ENCODE results near the gene AREL1. TPM values are rescaled to one million over a fixed set of nuclear protein-coding genes. Genes with fewer than 3 reads are reported as not detected.

The AREL1 gene
- total and polyA plus RNA-seq, 2 of the 8 experiments (the other 6 are each of a cell fraction or from before 2014, with no cell fraction given), result 31.4 to 49.1 TPM

DNA sequence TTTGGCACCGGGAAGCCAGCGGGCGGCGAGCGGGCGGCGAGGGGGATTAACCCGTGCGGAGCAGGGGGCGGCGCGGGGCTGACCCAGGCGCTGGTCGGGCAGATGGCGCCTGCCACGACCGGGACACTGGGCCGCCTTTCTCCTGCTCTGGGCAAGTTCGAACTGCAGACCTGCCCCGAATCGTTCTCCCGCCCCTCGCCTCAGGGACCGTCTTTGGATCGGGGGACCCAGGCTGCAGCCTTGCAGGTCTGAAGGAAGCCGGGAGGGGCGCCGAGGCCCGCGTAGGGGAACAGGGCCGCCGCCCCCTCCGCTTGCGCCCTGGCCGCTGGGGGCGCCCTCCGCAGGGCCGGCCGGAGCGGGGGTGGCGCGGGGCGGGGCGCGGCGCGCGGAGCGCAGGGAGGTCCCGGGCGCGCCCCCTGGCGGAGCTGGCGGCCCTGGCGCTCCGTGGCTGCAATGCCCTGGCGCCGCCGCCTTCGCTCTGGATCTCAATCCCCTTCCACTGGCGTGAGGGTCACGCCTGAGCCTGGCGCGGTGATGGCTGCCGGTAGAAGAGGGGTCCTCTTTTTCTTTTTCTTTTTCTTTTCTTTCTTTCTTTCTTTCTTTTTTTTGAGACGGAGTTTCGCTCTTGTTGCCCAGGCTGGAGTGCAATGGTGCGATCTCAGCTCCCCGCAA lies 100.4 kb downstream of the AREL1 start (continued):
- TF ChIP-seq EP300 (IDR thresholded peaks at IDR 0.05; ENCODE audit: borderline replicate concordance in 1 of 2, low read depth in 2 of 2, low read length in 2 of 2) (no peak; a peak in 1 of 3 replicates), SP4 (IDR thresholded peaks at IDR 0.05; ENCODE audit: low read length) (no peak), TAF7 (optimal IDR thresholded peaks at IDR 0.05; ENCODE audit: borderline replicate concordance, low read depth, low read length) (peak; percentile 95), POLR2AphosphoS5 (IDR thresholded peaks at IDR 0.05; ENCODE audit: low read depth, low read length) (no peak), YY1 (IDR thresholded peaks at IDR 0.05; ENCODE audit: low read depth, low read length) (0 out of 2 replicates have a peak, but pooled peaks have one; percentile 0), BRCA1 (IDR thresholded peaks at IDR 0.05; ENCODE audit: low read depth, low read length) (no peak), CHD2 (IDR thresholded peaks at IDR 0.05; ENCODE audit: low read length) (no peak), CREB1 (IDR thresholded peaks at IDR 0.05) (no peak), BCL11A (IDR thresholded peaks at IDR 0.05; ENCODE audit: low read depth in 2 of 2, low read length in 2 of 2) (no peak), PHF8 (conservative IDR thresholded peaks at IDR 0.05; ENCODE audit: low read depth, low read length) (peak; percentile 33; the same call in 1 of the 2 replicates), NRF1 (IDR thresholded peaks at IDR 0.05; ENCODE audit: low read depth, low read length) (no peak), CHD1 (IDR thresholded peaks at IDR 0.05; ENCODE audit: low read depth, low read length) (no peak), TAF1 (IDR thresholded peaks at IDR 0.05; ENCODE audit: low read depth, low read length) (peak; percentile 54; the same call in 1 of the 2 replicates), FOSL1 (IDR thresholded peaks at IDR 0.05; ENCODE audit: insufficient read depth, low read depth, low read length) (0 out of 2 replicates have a peak, but pooled peaks have one; percentile 50), RNF2 (IDR thresholded peaks at IDR 0.05; ENCODE audit: borderline replicate concordance, low read depth, low read length, missing control alignments, poor library complexity, severe bottlenecking) (no peak), RXRA (IDR thresholded peaks at IDR 0.05; ENCODE audit: insufficient read depth, low read depth, low read length) (no peak), NANOG (IDR thresholded peaks at IDR 0.05; ENCODE audit: insufficient read depth, low read depth, low read length, poor library complexity, severe bottlenecking) (peak; percentile 1), POU5F1 (IDR thresholded peaks at IDR 0.05; ENCODE audit: low read depth, low read length) (no peak), KDM4A (IDR thresholded peaks at IDR 0.05; ENCODE audit: low read depth, low read length, severe bottlenecking) (no peak), SRF (IDR thresholded peaks at IDR 0.05; ENCODE audit: low read depth, low read length) (0 out of 2 replicates have a peak, but pooled peaks have one; percentile 24), GTF2F1 (IDR thresholded peaks at IDR 0.05; ENCODE audit: borderline replicate concordance, low read depth, low read length) (no peak)
- TF ChIP-seq, protein P1, sequence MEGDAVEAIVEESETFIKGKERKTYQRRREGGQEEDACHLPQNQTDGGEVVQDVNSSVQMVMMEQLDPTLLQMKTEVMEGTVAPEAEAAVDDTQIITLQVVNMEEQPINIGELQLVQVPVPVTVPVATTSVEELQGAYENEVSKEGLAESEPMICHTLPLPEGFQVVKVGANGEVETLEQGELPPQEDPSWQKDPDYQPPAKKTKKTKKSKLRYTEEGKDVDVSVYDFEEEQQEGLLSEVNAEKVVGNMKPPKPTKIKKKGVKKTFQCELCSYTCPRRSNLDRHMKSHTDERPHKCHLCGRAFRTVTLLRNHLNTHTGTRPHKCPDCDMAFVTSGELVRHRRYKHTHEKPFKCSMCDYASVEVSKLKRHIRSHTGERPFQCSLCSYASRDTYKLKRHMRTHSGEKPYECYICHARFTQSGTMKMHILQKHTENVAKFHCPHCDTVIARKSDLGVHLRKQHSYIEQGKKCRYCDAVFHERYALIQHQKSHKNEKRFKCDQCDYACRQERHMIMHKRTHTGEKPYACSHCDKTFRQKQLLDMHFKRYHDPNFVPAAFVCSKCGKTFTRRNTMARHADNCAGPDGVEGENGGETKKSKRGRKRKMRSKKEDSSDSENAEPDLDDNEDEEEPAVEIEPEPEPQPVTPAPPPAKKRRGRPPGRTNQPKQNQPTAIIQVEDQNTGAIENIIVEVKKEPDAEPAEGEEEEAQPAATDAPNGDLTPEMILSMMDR (IDR thresholded peaks at IDR 0.05; ENCODE audit: control extremely low read depth in 1 of 3, insufficient read depth in 1 of 3, low read depth in 1 of 3, low read length in 3 of 3), result peak; percentile 78 to 99 (median 86)
